H9 (cell line): ENCODE data around the gene TSPO. TPM values are rescaled to one million over a fixed set of nuclear protein-coding genes. Genes with fewer than 3 reads are reported as not detected.

Source experiments
- DNase-seq: peaks from one replicate; pipeline ENCODE4 v3.0.0-alpha.2; 2017
- H2AFZ ChIP-seq: one replicate; pipeline ENCODE4 v1.6.1; 2013; ENCODE audit warnings: mild to moderate bottlenecking, low read length, control low read depth, moderate library complexity
- H2AK5ac ChIP-seq: 2 replicates; pipeline ENCODE4 v1.6.1; 2013; ENCODE audit warnings: low read length, control low read depth, mixed read lengths; ENCODE audit not compliant: insufficient read length
- H2BK120ac ChIP-seq: one replicate; pipeline ENCODE4 v1.6.1; 2013; ENCODE audit warnings: low read depth, mild to moderate bottlenecking, low read length, control low read depth, inconsistent platforms; ENCODE audit not compliant: poor library complexity, severe bottlenecking
- H2BK12ac ChIP-seq: 2 replicates; pipeline ENCODE4 v1.6.1; 2013; ENCODE audit warnings: low read length, control low read depth, mixed read lengths, low read depth; ENCODE audit not compliant: insufficient read length
- H2BK15ac ChIP-seq: 2 replicates; pipeline ENCODE4 v1.6.1; 2013; ENCODE audit warnings: low read depth, low read length, control low read depth
- H2BK20ac ChIP-seq: one replicate; pipeline ENCODE4 v1.6.1; 2013; ENCODE audit warnings: low read depth, mild to moderate bottlenecking, low read length, control low read depth, inconsistent platforms; ENCODE audit not compliant: poor library complexity, severe bottlenecking
- H2BK5ac ChIP-seq: 2 replicates; pipeline ENCODE4 v1.6.1; 2013; ENCODE audit warnings: low read length, control low read depth, mixed read lengths; ENCODE audit not compliant: insufficient read length
- H3K14ac ChIP-seq: 2 replicates; pipeline ENCODE4 v1.6.1; 2013; ENCODE audit warnings: low read length, control low read depth; ENCODE audit not compliant: insufficient read depth
- H3K18ac ChIP-seq: 2 replicates; pipeline ENCODE4 v1.6.1; 2013; ENCODE audit warnings: low read depth, mild to moderate bottlenecking, mixed read lengths, low read length, control low read depth; ENCODE audit not compliant: insufficient read length
- H3K23ac ChIP-seq: 2 replicates; pipeline ENCODE4 v1.6.1; 2013; ENCODE audit warnings: low read length, control low read depth, mixed read lengths, low read depth; ENCODE audit not compliant: insufficient read length
- H3K23me2 ChIP-seq: 2 replicates; pipeline ENCODE4 v1.6.1; 2013; ENCODE audit warnings: low read depth, mild to moderate bottlenecking, mixed read lengths, low read length, control low read depth; ENCODE audit not compliant: insufficient read length, poor library complexity, severe bottlenecking
- H3K27ac ChIP-seq: 2 replicates; pipeline ENCODE4 v1.5.1; 2013; ENCODE audit warnings: low read length, control low read depth, mixed read lengths, low read depth; ENCODE audit not compliant: insufficient read length
- H3K27me3 ChIP-seq: 2 replicates; pipeline ENCODE4 v1.6.1; 2013; ENCODE audit warnings: low read length, control low read depth, inconsistent platforms; ENCODE audit not compliant: insufficient read depth
- H3K4ac ChIP-seq: 2 replicates; pipeline ENCODE4 v1.6.1; 2013; ENCODE audit warnings: low read depth, mild to moderate bottlenecking, control low read depth, inconsistent platforms, low read length, moderate library complexity
- H3K4me1 ChIP-seq: 2 replicates; pipeline ENCODE4 v1.6.1; 2013; ENCODE audit warnings: low read length, control low read depth, inconsistent platforms; ENCODE audit not compliant: insufficient read depth
- H3K4me2 ChIP-seq: 2 replicates; pipeline ENCODE4 v1.6.1; 2013; ENCODE audit warnings: low read length, control low read depth, mixed read lengths; ENCODE audit not compliant: insufficient read length, insufficient read depth
- H3K56ac ChIP-seq: 2 replicates; pipeline ENCODE4 v1.6.1; 2013; ENCODE audit warnings: low read depth, mild to moderate bottlenecking, mixed read lengths, low read length, control low read depth; ENCODE audit not compliant: insufficient read length
- H3K79me1 ChIP-seq: 2 replicates; pipeline ENCODE4 v1.6.1; 2013; ENCODE audit warnings: low read depth, mild to moderate bottlenecking, moderate library complexity, low read length, control low read depth, inconsistent platforms; ENCODE audit not compliant: insufficient read depth, poor library complexity, severe bottlenecking
- H3K79me2 ChIP-seq: 2 replicates; pipeline ENCODE4 v1.6.1; 2013; ENCODE audit warnings: low read length, control low read depth, inconsistent platforms; ENCODE audit not compliant: insufficient read depth
- H3K9ac ChIP-seq: 2 replicates; pipeline ENCODE4 v1.6.1; 2013; ENCODE audit warnings: low read length, control low read depth, mixed read lengths; ENCODE audit not compliant: insufficient read length; ENCODE audit errors: extremely low read depth
- H3K9me3 ChIP-seq: one replicate; pipeline ENCODE4 v1.6.1; 2013; ENCODE audit warnings: low read depth, low read length, inconsistent platforms; ENCODE audit not compliant: control insufficient read depth
- H3T11ph ChIP-seq: one replicate; pipeline ENCODE4 v1.6.1; 2013; ENCODE audit warnings: mild to moderate bottlenecking, low read length, control low read depth, inconsistent platforms
- H4K20me1 ChIP-seq: one replicate; pipeline ENCODE4 v1.6.1; 2013; ENCODE audit not compliant: control insufficient read depth, insufficient read length, insufficient read depth
- H4K5ac ChIP-seq: 2 replicates; pipeline ENCODE4 v1.6.1; 2013; ENCODE audit warnings: low read depth, mild to moderate bottlenecking, mixed read lengths, low read length, control low read depth; ENCODE audit not compliant: insufficient read length
- H4K8ac ChIP-seq: replicated peaks from 2 replicates; pipeline ENCODE4 v1.6.1; 2013; ENCODE audit warnings: low read length, control low read depth, mixed read lengths, low read depth; ENCODE audit not compliant: insufficient read length
- H4K91ac ChIP-seq: 2 replicates; pipeline ENCODE4 v1.6.1; 2013; ENCODE audit warnings: low read depth, mild to moderate bottlenecking, moderate library complexity, mixed read lengths, low read length, control low read depth; ENCODE audit not compliant: insufficient read length
- H3K27ac Mint-ChIP-seq, 3 experiments: 2 replicates in 2 of 3; 3 replicates in 1 of 3; pipeline ENCODE4 v1.8.0; 2020 to 2021; ENCODE audit warnings: mixed read lengths in 3 of 3, mild to moderate bottlenecking in 1 of 3, moderate library complexity in 1 of 3
- H3K27me3 Mint-ChIP-seq: 2 replicates; pipeline ENCODE4 v1.8.0; 2021; ENCODE audit warnings: low read depth, mild to moderate bottlenecking, moderate library complexity, mixed read lengths
- H3K36me3 Mint-ChIP-seq, 3 experiments: 2 replicates in 2 of 3; 3 replicates in 1 of 3; pipeline ENCODE4 v1.8.0; 2020 to 2021; ENCODE audit warnings: low read depth in 3 of 3, mixed read lengths in 3 of 3; ENCODE audit not compliant: insufficient read depth in 1 of 3
- H3K4me1 Mint-ChIP-seq, 2 experiments: 2 replicates each; pipeline ENCODE4 v1.8.0; 2020; ENCODE audit warnings: mixed read lengths in 2 of 2
- H3K4me3 Mint-ChIP-seq, 2 experiments: 2 replicates in 1 of 2; 3 replicates in 1 of 2; pipeline ENCODE4 v1.8.0; 2020 to 2021; ENCODE audit warnings: mild to moderate bottlenecking in 2 of 2, mixed read lengths in 2 of 2, moderate library complexity in 1 of 2
- H3K9me3 Mint-ChIP-seq, 2 experiments: 2 replicates in 1 of 2; 3 replicates in 1 of 2; pipeline ENCODE4 v1.8.0; 2020; ENCODE audit warnings: mild to moderate bottlenecking in 2 of 2, mixed read lengths in 2 of 2, moderate library complexity in 1 of 2
- CTCF ChIP-seq: fragments of 200-600 bp; sonication (generic); conservative IDR thresholded peaks from 3 replicates; pipeline ENCODE4 v1.8.0; 2021; ENCODE audit warnings: antibody characterized with exemption, mild to moderate bottlenecking
- WGBS: extraction: QIAGEN DNeasy Blood & Tissue Kit; methylation state at CpG from one replicate; pipeline ENCODE4 v1.1.7; 2013; ENCODE audit warnings: missing lambda C conversion rate, low lambda C conversion rate, mixed read lengths; ENCODE audit not compliant: insufficient read length; ENCODE audit errors: extremely low coverage; 5-methylcytosine and 5-hydroxymethylcytosine counted together
- total RNA-seq: library from RNA; stranded (reverse); gene quantifications from 2 replicates; pipeline ENCODE4 v1.2.1, GENCODE V29; 2021

Gene TSPO
- total RNA-seq, 1 experiment from 2014 or later = 14.8 TPM

GRCh38 chr22:43212434-43212952 is 61.1 kb downstream of the TSPO start:
- Histone ChIP-seq H3K4me2 (no peak overlapping the region), H3K4ac (no peak overlapping the region)
- no CpG with 5 or more reads among the region's 23 CpGs for WGBS

More at GRCh38 chr22:43212434-43212952, 61.1 kb downstream of the TSPO start:
- H3K27me3 ChIP-seq = no peaks in the 10 kb centered on the region
- Mint-ChIP-seq H3K9me3 (no peaks in the 10 kb centered on the region), H3K36me3 (no peaks in the 10 kb centered on the region; a peak in 1 of 7 replicates), H3K4me1 (peaks cover 14 to 23% of the 10 kb centered on the region in 2 experiments), H3K27me3 (peaks cover 3% of the 10 kb centered on the region; the same call in 1 of the 2 replicates), H3K4me3 (no peak overlapping the region), H3K27ac (no peak overlapping the region)
- H3K56ac ChIP-seq = no peak overlapping the region
- H3K23ac ChIP-seq = no peak overlapping the region
- no peak for DNase-seq
- no peak overlapping the region for H4K5ac ChIP-seq
- H4K91ac ChIP-seq = no peak overlapping the region
- no peak overlapping the region; the same call in 1 of the 2 replicates for H3K14ac ChIP-seq
- H2AK5ac ChIP-seq = no peak overlapping the region
- no peak overlapping the region for H3K27ac ChIP-seq
- H3K18ac ChIP-seq = no peak overlapping the region
- no peak overlapping the region for H3K9ac ChIP-seq
- H2BK12ac ChIP-seq = no peak overlapping the region
- no peak overlapping the region for H3T11ph ChIP-seq
- no peaks in the 10 kb centered on the region; the same call in none of the 2 replicates for H3K4me1 ChIP-seq
- no peak overlapping the region for H4K8ac ChIP-seq
- H2AFZ ChIP-seq = no peak overlapping the region
- no peaks in the 10 kb centered on the region for H3K23me2 ChIP-seq
- no peak overlapping the region for H2BK5ac ChIP-seq
- H3K9me3 ChIP-seq = no peaks in the 10 kb centered on the region
- H3K79me2 ChIP-seq = no peaks in the 10 kb centered on the region
- no peaks in the 10 kb centered on the region for H3K79me1 ChIP-seq
- no peaks in the 10 kb centered on the region for H4K20me1 ChIP-seq
- H2BK15ac ChIP-seq = no peak overlapping the region
- no peak overlapping the region for H2BK20ac ChIP-seq
- TF ChIP-seq CTCF = no peak
- H2BK120ac ChIP-seq = no peak overlapping the region

Other genes starting within 250 kb of the TSPO start
- gene PACSIN2, start 136.4 kb upstream of the TSPO start, total RNA-seq = 62.3 and 63.9 TPM in 2 replicates
- gene TTLL1, start 62.2 kb upstream of the TSPO start, total RNA-seq = 4.1 TPM in 2 replicates
- gene BIK, start 40.8 kb upstream of the TSPO start, total RNA-seq = 6.8 and 8.3 TPM in 2 replicates
- gene MCAT, start 8.2 kb upstream of the TSPO start, total RNA-seq = 20.3 and 21.5 TPM in 2 replicates
- 89.6 and 90.2 TPM in 2 replicates for gene TTLL12, start 35.6 kb downstream of the TSPO start, total RNA-seq
- 1.2 and 1.4 TPM in 2 replicates for gene SCUBE1, start 191.8 kb downstream of the TSPO start, total RNA-seq